ENCODE results near the gene SLC9A8.

SLC9A8 gene

GRCh38 chr20:49877386-49877921 lies 64.8 kb downstream of the SLC9A8 start:
- TF ChIP-seq EZH2 (optimal IDR thresholded peaks at IDR 0.05; ENCODE audit: low read depth, low read length) (no peak), EZH2phosphoT487 (IDR thresholded peaks at IDR 0.05; ENCODE audit: low read length) (no peak)
- TF ChIP-seq, protein P1, sequence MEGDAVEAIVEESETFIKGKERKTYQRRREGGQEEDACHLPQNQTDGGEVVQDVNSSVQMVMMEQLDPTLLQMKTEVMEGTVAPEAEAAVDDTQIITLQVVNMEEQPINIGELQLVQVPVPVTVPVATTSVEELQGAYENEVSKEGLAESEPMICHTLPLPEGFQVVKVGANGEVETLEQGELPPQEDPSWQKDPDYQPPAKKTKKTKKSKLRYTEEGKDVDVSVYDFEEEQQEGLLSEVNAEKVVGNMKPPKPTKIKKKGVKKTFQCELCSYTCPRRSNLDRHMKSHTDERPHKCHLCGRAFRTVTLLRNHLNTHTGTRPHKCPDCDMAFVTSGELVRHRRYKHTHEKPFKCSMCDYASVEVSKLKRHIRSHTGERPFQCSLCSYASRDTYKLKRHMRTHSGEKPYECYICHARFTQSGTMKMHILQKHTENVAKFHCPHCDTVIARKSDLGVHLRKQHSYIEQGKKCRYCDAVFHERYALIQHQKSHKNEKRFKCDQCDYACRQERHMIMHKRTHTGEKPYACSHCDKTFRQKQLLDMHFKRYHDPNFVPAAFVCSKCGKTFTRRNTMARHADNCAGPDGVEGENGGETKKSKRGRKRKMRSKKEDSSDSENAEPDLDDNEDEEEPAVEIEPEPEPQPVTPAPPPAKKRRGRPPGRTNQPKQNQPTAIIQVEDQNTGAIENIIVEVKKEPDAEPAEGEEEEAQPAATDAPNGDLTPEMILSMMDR (IDR thresholded peaks at IDR 0.05; ENCODE audit: low read length) = no peak
- H2AFZ ChIP-seq (ENCODE audit: low read length) = no peak overlapping the region

DNA sequence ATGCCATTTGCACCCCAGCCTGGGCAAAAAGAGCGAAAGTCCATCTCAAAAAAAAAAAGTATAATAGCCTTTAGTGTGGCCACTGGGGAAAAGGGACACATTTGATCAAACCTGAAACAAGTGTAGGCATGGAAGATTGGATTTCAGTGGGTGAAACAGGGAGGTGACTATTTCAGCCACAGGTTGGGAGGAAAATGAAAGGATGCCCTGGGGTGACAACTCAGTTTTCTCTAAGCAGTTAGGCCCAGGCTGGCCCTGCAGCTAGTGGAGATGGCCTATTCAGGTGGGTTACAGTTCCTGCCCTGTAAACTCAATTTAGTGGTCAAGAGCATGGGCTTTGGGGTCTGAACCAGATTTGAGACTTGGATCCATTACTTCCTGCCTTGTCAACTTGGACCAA lies 66.3 kb downstream of the SLC9A8 start:
- Histone ChIP-seq H3K27me3 (replicated peaks; ENCODE audit: insufficient read depth, low read length) (no peaks in the 10 kb centered on the region), H3K4me2 (ENCODE audit: low read depth, low read length) (no peak overlapping the region), H3K36me3 (replicated peaks; ENCODE audit: insufficient read depth, low read length) (no peaks in the 10 kb centered on the region), H3F3A (ENCODE audit: insufficient read depth, low read length) (no peaks in the 10 kb centered on the region; the same call in 1 of the 2 replicates), H3K27ac (ENCODE audit: low read length) (no peak overlapping the region), H3K4me3 (ENCODE audit: low read length) (no peak overlapping the region), H3K4me1 (ENCODE audit: low read length) (no peaks in the 10 kb centered on the region), H3K9me2 (replicated peaks; ENCODE audit: insufficient read depth, low read length) (no peaks in the 10 kb centered on the region), H4K20me1 (ENCODE audit: insufficient read depth, low read length) (no peaks in the 10 kb centered on the region), H3K9me3 (replicated peaks; ENCODE audit: insufficient read depth, low read length) (no peaks in the 10 kb centered on the region), H3K79me2 (ENCODE audit: low read length) (no peaks in the 10 kb centered on the region), H2AFZ (ENCODE audit: low read length) (no peak overlapping the region), H3K9ac (ENCODE audit: low read length) (no peak overlapping the region)
- no peak for DNase-seq
- TF ChIP-seq EZH2phosphoT487 (IDR thresholded peaks at IDR 0.05; ENCODE audit: low read length) (no peak), EZH2 (optimal IDR thresholded peaks at IDR 0.05; ENCODE audit: low read depth, low read length) (no peak)
- TF ChIP-seq, protein P1 (IDR thresholded peaks at IDR 0.05; ENCODE audit: low read length) = no peak

More at GRCh38 chr20:49877386-49877921, 64.8 kb downstream of the SLC9A8 start:
- Histone ChIP-seq H3K9me3 (replicated peaks; ENCODE audit: insufficient read depth, low read length) (no peaks in the 10 kb centered on the region), H3K9ac (ENCODE audit: low read length) (no peak overlapping the region), H3K4me3 (ENCODE audit: low read length) (no peak overlapping the region), H3F3A (ENCODE audit: insufficient read depth, low read length) (no peaks in the 10 kb centered on the region; the same call in 1 of the 2 replicates), H3K79me2 (ENCODE audit: low read length) (no peaks in the 10 kb centered on the region), H3K36me3 (replicated peaks; ENCODE audit: insufficient read depth, low read length) (no peaks in the 10 kb centered on the region), H4K20me1 (ENCODE audit: insufficient read depth, low read length) (no peaks in the 10 kb centered on the region), H3K27ac (ENCODE audit: low read length) (no peak overlapping the region), H3K27me3 (replicated peaks; ENCODE audit: insufficient read depth, low read length) (no peaks in the 10 kb centered on the region), H3K4me2 (ENCODE audit: low read depth, low read length) (no peak overlapping the region), H3K9me2 (replicated peaks; ENCODE audit: insufficient read depth, low read length) (no peaks in the 10 kb centered on the region), H3K4me1 (ENCODE audit: low read length) (no peaks in the 10 kb centered on the region)
- no peak for DNase-seq

GRCh38 chr20:49880177-49880576 lies 67.5 kb downstream of the SLC9A8 start:
- no peak overlapping the region for H3K4me2 ChIP-seq (ENCODE audit: low read depth, low read length)
- DNase-seq = no peak
- H3K9ac ChIP-seq (ENCODE audit: low read length) = no peak overlapping the region
- no peaks in the 10 kb centered on the region for H3K9me2 ChIP-seq (replicated peaks; ENCODE audit: insufficient read depth, low read length)
- no peak overlapping the region for H2AFZ ChIP-seq (ENCODE audit: low read length)
- no peaks in the 10 kb centered on the region for H3K36me3 ChIP-seq (replicated peaks; ENCODE audit: insufficient read depth, low read length)
- no peaks in the 10 kb centered on the region for H3K79me2 ChIP-seq (ENCODE audit: low read length)
- no peaks in the 10 kb centered on the region for H3K4me1 ChIP-seq (ENCODE audit: low read length)
- H3F3A ChIP-seq (ENCODE audit: insufficient read depth, low read length) = no peaks in the 10 kb centered on the region; the same call in 1 of the 2 replicates
- H4K20me1 ChIP-seq (ENCODE audit: insufficient read depth, low read length) = no peaks in the 10 kb centered on the region
- H3K27ac ChIP-seq (ENCODE audit: low read length) = no peak overlapping the region
- no peak for TF ChIP-seq EZH2 (optimal IDR thresholded peaks at IDR 0.05; ENCODE audit: low read depth, low read length)
- no peak for TF ChIP-seq EZH2phosphoT487 (IDR thresholded peaks at IDR 0.05; ENCODE audit: low read length)
- TF ChIP-seq, protein P1 (IDR thresholded peaks at IDR 0.05; ENCODE audit: low read length) = no peak
- H3K9me3 ChIP-seq (replicated peaks; ENCODE audit: insufficient read depth, low read length) = no peaks in the 10 kb centered on the region
- H3K4me3 ChIP-seq (ENCODE audit: low read length) = no peak overlapping the region
- no peaks in the 10 kb centered on the region for H3K27me3 ChIP-seq (replicated peaks; ENCODE audit: insufficient read depth, low read length)

All from MM.1S (cell line).